HepG2 (cell line): ENCODE measurements around the gene CARD9. TPM values are rescaled to one million over a fixed set of nuclear protein-coding genes. Genes with fewer than 3 reads are reported as not detected.

Source experiments
- ELF1 ChIP-seq: sonication (generic); formaldehyde crosslinking; IDR thresholded peaks from 2 replicates; pipeline ENCODE4 v1.4.0; 2020; ENCODE audit warnings: missing genetic modification reagents
- GLMP ChIP-seq: sonication (generic); formaldehyde crosslinking; IDR thresholded peaks from 2 replicates; pipeline ENCODE4 v1.9.0; 2021; ENCODE audit warnings: missing genetic modification reagents, mild to moderate bottlenecking, borderline replicate concordance
- GMEB1 ChIP-seq: sonication (generic); formaldehyde crosslinking; IDR thresholded peaks from 2 replicates; pipeline ENCODE4 v1.5.1; 2020; ENCODE audit warnings: missing genetic modification reagents, mild to moderate bottlenecking, borderline replicate concordance
- RBAK ChIP-seq: sonication (generic); formaldehyde crosslinking; IDR thresholded peaks from 2 replicates; pipeline ENCODE4 v1.5.1; 2020; ENCODE audit warnings: mild to moderate bottlenecking, missing genetic modification reagents
- SRY ChIP-seq: sonication (generic); formaldehyde crosslinking; IDR thresholded peaks from 2 replicates; pipeline ENCODE4 v1.8.0; 2022; ENCODE audit warnings: mild to moderate bottlenecking, missing genetic modification reagents
- TEF ChIP-seq: sonication (generic); formaldehyde crosslinking; IDR thresholded peaks from 2 replicates; pipeline ENCODE4 v1.5.0; 2020; ENCODE audit warnings: missing genetic modification reagents
- ZNF253 ChIP-seq: sonication (generic); formaldehyde crosslinking; IDR thresholded peaks from 2 replicates; pipeline ENCODE4 v1.8.0; 2022; ENCODE audit warnings: mild to moderate bottlenecking, missing genetic modification reagents, borderline replicate concordance
- ZNF407 ChIP-seq: sonication (generic); formaldehyde crosslinking; IDR thresholded peaks from one replicate; pipeline ENCODE4 v1.5.1; 2020; ENCODE audit warnings: mild to moderate bottlenecking, missing genetic modification reagents; ENCODE audit errors: not compliant biosample characterization
- ZNF512 ChIP-seq: sonication (generic); formaldehyde crosslinking; IDR thresholded peaks from 2 replicates; pipeline ENCODE4 v1.4.0; 2020; ENCODE audit warnings: mild to moderate bottlenecking, missing genetic modification reagents
- ZNF564 ChIP-seq: sonication (generic); formaldehyde crosslinking; IDR thresholded peaks from 2 replicates; pipeline ENCODE4 v1.8.1; 2023; ENCODE audit warnings: mild to moderate bottlenecking, missing genetic modification reagents
- ZNF780A ChIP-seq: sonication (generic); formaldehyde crosslinking; IDR thresholded peaks from 2 replicates; pipeline ENCODE4 v1.8.0; 2022; ENCODE audit warnings: mild to moderate bottlenecking, missing genetic modification reagents, moderate library complexity
- polyA plus RNA-seq, 8 experiments: library from polyadenylated mRNA; depleted of rRNA in 3 of 8; stranded (reverse) in 7 of 8; unstranded in 1 of 8; fragments of >200 nt; fragmentation: Illumina TruSeq in 4 of 8; extraction: Trizol in 4 of 8; gene quantifications; 2 replicates each; pipeline versions ENCODE4 v1.2.1 to v1.2.3, GENCODE V29; 2011 to 2016; ENCODE audit warnings: low read depth in 4 of 8, missing spikeins in 1 of 8, mixed read lengths in 1 of 8; ENCODE audit not compliant: insufficient read depth in 1 of 8
- total RNA-seq, 5 experiments: library from RNA; depleted of rRNA; stranded (reverse); fragments of >200 nt; fragmentation: Illumina TruSeq; extraction: Trizol; gene quantifications; 2 replicates each; pipeline ENCODE4 v1.2.3, GENCODE V29; 2016; ENCODE audit warnings: low read depth in 1 of 5

Gene CARD9
- total and polyA plus RNA-seq, 2 of the 13 experiments (the other 11 are each of a cell fraction or from before 2014, with no cell fraction given): 3.3 to 7.4 TPM

GRCh38 chr9:136339173-136339957 lies 34.1 kb downstream of the CARD9 start (continued):
- TF ChIP-seq ZNF407 (CRISPR knock-in tag): no peak
- 0 out of 2 replicates have a peak, but pooled peaks have one; percentile 27 for TF ChIP-seq GMEB1 (CRISPR knock-in tag)
- no peak for TF ChIP-seq GLMP
- 0 out of 2 replicates have a peak, but pooled peaks have one; percentile 49 for TF ChIP-seq ELF1 (CRISPR knock-in tag)
- no peak for TF ChIP-seq ZNF780A
- no peak for TF ChIP-seq ZNF564 (CRISPR knock-in tag)
- TF ChIP-seq ZNF253 (CRISPR knock-in tag): no peak
- no peak for TF ChIP-seq TEF (CRISPR knock-in tag)
- TF ChIP-seq ZNF512: no peak
- TF ChIP-seq SRY (CRISPR knock-in tag): 0 out of 2 replicates have a peak, but pooled peaks have one; percentile 67
- no peak for TF ChIP-seq RBAK (CRISPR knock-in tag)
